ENCODE data around the gene DERL3.

DERL3 gene

GRCh38 chr22:23820748-23821211 lies 18.0 kb downstream of the DERL3 start:
- no peak for DNase-seq
- in situ Hi-C loops (cut with HindIII; ENCODE audit: low pct_ligation_motif_present, low pct_unique_long_range_greater_than_20kb, low sequenced_read_pairs) = no loop called here

GRCh38 chr22:23818541-23818940 lies 20.3 kb downstream of the DERL3 start:
- DNase-seq = no peak
- in situ Hi-C loops (cut with HindIII; ENCODE audit: low pct_ligation_motif_present, low pct_unique_long_range_greater_than_20kb, low sequenced_read_pairs) = no loop called here

DNA sequence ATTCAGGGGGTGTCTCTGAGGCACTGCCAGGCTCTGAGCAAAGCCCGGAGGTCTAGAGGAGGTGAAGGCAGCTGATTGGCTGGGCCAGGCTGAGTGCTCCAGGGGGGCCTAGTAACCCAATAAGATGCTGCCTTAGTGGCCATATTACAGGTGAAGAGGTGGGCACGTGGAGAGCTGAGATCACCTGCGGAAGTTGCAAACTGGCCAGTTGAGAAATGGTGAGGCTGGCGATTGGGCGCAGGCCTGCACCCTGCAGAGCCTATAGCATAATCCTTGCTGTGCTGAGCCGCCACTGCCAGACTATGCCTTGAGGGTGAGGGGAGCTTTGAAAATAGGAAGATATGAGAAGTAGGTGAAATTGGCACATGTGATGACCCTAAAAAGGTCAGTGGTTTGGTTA lies 21.7 kb downstream of the DERL3 start:
- in situ Hi-C loops (cut with HindIII; ENCODE audit: low pct_ligation_motif_present, low pct_unique_long_range_greater_than_20kb, low sequenced_read_pairs) = no loop called here
- DNase-seq = no peak

DNA sequence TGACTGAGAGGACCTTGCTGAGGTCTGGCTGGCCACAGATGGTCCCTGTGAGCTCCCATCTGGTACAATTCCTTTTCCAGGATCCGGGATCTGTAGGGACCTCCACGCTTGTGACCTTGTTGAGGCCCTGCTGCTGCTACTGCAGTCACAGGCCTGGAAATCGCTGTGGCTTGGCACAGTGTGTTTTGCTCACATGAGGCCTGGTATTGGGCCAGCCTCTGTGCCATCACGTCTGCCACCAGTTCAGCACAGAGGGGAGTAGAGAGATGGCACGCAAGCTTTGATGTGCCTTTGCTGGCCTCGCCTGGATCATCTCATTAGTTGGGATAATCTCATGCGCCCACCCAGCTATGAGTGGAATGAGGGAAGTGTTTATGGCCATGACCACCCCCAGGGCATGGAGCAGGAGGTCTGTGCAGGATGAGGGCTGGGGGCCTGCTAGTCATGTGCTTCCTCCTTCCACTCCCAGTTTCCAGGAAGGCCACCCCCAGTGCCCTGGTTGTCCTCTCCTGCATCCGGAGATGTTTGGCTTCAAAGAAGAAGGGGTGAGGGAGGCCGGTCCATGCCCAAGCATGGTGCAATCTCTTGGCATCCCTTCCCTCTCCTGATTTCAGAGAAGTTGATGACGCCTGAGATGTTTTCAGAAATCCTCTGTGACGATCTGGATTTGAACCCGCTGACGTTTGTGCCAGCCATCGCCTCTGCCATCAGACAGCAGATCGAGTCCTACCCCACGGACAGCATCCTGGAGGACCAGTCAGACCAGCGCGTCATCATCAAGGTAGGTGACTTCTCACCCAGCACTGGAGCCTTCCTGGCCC lies 22.4 kb downstream of the DERL3 start:
- no peak for DNase-seq
- in situ Hi-C loops (cut with HindIII; ENCODE audit: low pct_ligation_motif_present, low pct_unique_long_range_greater_than_20kb, low sequenced_read_pairs) = no loop called here

DNA sequence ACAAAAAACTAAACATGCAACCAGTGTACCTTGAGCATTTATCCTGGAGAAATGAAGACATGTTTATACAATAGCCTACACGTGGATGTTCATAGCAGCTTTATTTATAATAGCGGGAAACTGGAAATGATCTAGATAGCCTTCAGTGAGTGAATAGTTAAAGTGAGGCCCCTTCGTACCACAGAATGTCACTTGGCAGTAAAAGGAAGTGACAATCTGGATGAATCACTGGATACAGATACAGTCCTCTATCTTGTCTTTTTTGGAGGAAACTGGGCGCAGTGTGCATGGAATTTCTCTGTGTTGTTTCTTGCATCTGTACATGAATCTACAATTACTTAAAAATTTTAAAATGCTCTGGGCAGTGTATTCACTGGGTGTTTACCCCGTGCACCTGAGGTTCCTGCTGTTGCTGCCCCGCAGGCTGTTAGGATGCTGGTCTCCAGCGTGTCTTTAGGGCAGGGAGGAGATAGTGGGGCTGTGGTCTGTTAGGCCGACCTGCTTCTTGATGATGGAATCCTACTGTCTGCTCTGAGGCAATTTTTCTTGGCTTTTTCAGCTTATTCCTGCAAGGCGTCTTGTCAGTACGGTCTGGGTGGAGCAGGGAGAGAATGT lies 23.2 kb downstream of the DERL3 start:
- in situ Hi-C loops (cut with HindIII; ENCODE audit: low pct_ligation_motif_present, low pct_unique_long_range_greater_than_20kb, low sequenced_read_pairs) = no loop called here

DNA sequence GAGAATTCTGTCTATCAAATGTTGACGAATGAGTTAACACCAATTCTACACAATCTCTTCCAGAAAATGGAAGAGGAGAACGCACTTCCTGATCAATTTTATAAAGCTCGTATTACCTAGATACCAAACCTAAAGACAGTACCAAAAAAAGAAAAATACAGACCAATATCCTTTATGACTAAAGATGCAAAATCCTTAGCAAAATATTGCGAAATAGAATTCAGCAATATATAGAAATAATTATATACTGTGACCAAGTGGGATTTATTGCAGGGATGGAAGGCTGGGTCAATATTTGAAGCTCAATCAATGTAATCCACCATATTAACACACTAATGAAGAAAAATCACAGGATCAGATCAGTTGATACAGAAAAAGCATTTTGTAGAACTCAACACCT lies 26.4 kb downstream of the DERL3 start:
- in situ Hi-C loops (cut with HindIII; ENCODE audit: low pct_ligation_motif_present, low pct_unique_long_range_greater_than_20kb, low sequenced_read_pairs) = no loop called here
- no peak for DNase-seq

More for the DNA sequence above, 23.2 kb downstream of the DERL3 start:
- DNase-seq = no peak

DNA sequence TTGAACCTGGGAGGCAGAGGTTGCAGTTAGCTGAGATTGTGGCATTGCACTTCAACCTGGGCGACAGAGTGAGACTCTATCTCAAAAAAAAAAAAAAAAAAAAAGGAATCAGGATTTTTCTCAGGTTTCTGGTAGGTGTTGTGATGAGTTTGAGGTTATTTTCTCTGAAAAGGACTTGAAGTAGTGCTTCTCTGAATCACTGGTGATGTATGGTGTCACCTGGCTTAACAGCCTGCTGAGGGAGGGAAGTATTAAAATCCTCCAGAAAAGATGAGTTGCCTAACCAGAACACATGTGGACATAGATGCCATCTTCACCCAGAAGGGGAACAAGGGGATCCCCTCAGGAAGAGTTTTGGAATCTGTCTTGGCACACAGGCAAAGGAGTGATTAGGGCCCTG lies 32.0 kb downstream of the DERL3 start:
- in situ Hi-C loops (cut with HindIII; ENCODE audit: low pct_ligation_motif_present, low pct_unique_long_range_greater_than_20kb, low sequenced_read_pairs) = no loop called here
- no peak for DNase-seq

DNA sequence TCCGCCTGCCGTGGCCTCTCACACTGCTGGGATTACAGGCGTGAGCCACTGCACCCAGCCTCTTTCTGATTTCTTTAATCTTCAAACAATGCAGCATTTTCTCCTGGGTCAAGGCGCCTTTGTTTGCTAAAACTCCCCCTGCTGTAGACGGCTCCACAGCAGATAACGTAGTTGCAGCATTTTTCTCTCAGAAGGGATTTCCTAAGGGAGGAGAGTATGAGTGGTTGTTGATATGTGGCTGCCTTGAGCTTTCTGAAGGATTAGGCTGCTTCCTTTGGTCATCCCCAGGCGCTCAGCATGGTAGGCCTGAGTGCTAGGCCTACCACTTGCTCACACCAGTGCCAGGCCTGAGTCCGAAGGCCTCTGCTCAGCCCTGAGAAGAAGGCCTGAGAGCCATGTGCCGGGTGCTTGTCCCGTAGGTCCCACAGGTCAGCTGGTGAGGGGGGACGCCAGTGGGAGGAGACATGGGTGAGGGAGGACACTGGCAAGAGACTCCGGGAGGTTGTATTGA lies 34.0 kb downstream of the DERL3 start:
- in situ Hi-C loops (cut with HindIII; ENCODE audit: low pct_ligation_motif_present, low pct_unique_long_range_greater_than_20kb, low sequenced_read_pairs) = no loop called here
- no peak for DNase-seq

DNA sequence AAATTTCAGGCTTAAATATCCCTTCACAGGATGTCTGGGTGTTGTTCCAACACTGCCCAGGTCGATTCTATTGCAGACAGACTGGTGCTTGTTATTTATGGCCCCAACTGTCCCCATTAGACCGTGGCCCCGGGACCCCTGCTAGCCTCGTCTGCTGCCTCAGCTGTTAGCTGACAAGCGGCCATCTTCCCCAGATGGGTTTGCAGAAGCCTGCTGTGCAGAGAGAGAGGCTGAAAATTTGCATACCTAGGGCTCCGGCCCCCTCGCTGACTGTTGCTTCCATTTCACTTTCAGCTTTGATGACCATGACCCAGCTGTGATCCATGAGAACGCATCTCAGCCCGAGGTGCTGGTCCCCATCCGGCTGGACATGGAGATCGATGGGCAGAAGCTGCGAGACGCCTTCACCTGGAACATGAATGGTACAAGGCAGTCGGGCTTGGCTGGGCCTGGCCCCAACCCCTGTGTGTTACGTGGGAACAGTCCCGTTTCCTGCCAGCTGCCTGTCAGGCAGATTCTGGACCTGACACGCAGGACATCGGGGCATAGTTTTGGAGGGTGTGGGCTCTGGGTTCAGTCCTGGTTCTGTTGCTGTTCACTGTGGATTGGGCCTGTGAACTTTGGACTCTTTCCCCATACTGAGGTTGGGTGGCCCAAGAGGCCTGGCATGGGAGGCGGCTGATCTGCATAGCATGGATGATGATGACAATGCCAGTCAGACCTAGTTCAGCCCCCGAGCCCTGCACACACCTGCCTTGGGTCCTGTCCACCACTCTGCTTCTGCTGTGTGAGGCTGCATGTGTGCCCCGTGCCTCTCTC lies 35.6 kb downstream of the DERL3 start:
- in situ Hi-C loops (cut with HindIII; ENCODE audit: low pct_ligation_motif_present, low pct_unique_long_range_greater_than_20kb, low sequenced_read_pairs) = no loop called here
- no peak for DNase-seq

GRCh38 chr22:23801886-23802377 lies 36.9 kb downstream of the DERL3 start:
- in situ Hi-C loops (cut with HindIII; ENCODE audit: low pct_ligation_motif_present, low pct_unique_long_range_greater_than_20kb, low sequenced_read_pairs) = no loop called here
- no peak for DNase-seq

DNA sequence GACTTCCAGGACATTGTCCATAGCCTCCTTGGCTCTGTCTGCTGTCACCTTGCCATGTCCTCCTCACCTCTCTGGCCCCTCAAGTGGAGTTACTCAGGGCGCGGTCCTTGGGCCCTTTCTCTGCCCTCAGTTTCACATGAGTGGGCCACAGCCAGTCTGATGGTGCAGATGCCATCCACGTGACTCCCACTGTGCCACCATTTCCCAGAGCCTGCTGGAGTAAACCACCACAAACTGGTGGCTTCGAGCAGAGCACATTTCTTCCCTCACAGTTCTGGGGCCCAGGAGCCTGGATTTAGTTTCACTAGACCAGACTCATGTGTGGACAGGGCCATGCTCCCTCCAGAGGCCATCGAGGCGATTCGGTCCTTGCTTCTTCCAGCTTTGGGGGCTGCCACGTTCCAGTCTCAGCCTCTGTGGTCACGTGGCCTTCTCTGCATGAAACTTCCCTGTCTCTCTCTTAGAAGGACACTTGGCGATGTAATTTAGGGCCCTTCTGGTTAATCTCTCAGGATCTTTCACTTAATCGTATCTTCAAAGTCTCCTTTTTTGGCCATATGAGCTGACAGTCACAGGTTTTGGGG lies 37.5 kb downstream of the DERL3 start:
- no peak for DNase-seq
- in situ Hi-C loops (cut with HindIII; ENCODE audit: low pct_ligation_motif_present, low pct_unique_long_range_greater_than_20kb, low sequenced_read_pairs) = no loop called here

- DNase-seq = no peak
- in situ Hi-C loops (cut with HindIII; ENCODE audit: low pct_ligation_motif_present, low pct_unique_long_range_greater_than_20kb, low sequenced_read_pairs) = no loop called here
Measured at GRCh38 chr22:23800297-23801237, 38.2 kb downstream of the DERL3 start.

GRCh38 chr22:23796461-23796860 lies 42.3 kb downstream of the DERL3 start:
- no peak for DNase-seq
- in situ Hi-C loops (cut with HindIII; ENCODE audit: low pct_ligation_motif_present, low pct_unique_long_range_greater_than_20kb, low sequenced_read_pairs) = no loop called here

DNA sequence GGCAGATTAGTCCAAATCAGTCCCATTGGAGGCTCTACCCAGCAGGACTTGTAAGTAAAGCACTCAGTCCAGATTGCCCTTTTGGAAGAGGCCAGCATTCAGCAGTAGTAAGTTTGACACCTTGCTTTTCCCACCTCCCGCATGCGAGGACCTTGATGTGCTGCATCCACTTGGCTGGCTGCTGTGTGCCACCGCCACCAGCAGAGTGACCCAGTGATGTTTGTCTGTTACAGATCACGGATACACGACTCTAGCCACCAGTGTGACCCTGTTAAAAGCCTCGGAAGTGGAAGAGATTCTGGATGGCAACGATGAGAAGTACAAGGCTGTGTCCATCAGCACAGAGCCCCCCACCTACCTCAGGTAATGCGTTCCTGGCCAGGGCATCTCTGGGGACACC lies 45.5 kb downstream of the DERL3 start:
- DNase-seq = no peak
- in situ Hi-C loops (cut with HindIII; ENCODE audit: low pct_ligation_motif_present, low pct_unique_long_range_greater_than_20kb, low sequenced_read_pairs) = no loop called here

GRCh38 chr22:23791738-23792645 lies 46.8 kb downstream of the DERL3 start:
- in situ Hi-C loops (cut with HindIII; ENCODE audit: low pct_ligation_motif_present, low pct_unique_long_range_greater_than_20kb, low sequenced_read_pairs) = no loop called here
- no peak for DNase-seq

- DNase-seq = no peak
- in situ Hi-C loops (cut with HindIII; ENCODE audit: low pct_ligation_motif_present, low pct_unique_long_range_greater_than_20kb, low sequenced_read_pairs) = no loop called here
Measured at GRCh38 chr22:23790819-23791737, 47.7 kb downstream of the DERL3 start.

Data from ACHN (cell line).